Measurements from ENCODE around the gene MFN2.
A peak's percentile ranks its signal among the peaks of the same experiment; 100 is the strongest.

The MFN2 gene

GRCh38 chr1:11979851-11980675, at the start of gene MFN2 (continued):
- TF ChIP-seq, protein P1, sequence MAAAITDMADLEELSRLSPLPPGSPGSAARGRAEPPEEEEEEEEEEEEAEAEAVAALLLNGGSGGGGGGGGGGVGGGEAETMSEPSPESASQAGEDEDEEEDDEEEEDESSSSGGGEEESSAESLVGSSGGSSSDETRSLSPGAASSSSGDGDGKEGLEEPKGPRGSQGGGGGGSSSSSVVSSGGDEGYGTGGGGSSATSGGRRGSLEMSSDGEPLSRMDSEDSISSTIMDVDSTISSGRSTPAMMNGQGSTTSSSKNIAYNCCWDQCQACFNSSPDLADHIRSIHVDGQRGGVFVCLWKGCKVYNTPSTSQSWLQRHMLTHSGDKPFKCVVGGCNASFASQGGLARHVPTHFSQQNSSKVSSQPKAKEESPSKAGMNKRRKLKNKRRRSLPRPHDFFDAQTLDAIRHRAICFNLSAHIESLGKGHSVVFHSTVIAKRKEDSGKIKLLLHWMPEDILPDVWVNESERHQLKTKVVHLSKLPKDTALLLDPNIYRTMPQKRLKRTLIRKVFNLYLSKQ (tag by site-specific recombination; IDR thresholded peaks at IDR 0.05; ENCODE audit: borderline replicate concordance) = no peak
- TF ChIP-seq, protein P2, sequence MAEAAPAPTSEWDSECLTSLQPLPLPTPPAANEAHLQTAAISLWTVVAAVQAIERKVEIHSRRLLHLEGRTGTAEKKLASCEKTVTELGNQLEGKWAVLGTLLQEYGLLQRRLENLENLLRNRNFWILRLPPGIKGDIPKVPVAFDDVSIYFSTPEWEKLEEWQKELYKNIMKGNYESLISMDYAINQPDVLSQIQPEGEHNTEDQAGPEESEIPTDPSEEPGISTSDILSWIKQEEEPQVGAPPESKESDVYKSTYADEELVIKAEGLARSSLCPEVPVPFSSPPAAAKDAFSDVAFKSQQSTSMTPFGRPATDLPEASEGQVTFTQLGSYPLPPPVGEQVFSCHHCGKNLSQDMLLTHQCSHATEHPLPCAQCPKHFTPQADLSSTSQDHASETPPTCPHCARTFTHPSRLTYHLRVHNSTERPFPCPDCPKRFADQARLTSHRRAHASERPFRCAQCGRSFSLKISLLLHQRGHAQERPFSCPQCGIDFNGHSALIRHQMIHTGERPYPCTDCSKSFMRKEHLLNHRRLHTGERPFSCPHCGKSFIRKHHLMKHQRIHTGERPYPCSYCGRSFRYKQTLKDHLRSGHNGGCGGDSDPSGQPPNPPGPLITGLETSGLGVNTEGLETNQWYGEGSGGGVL (tag by site-specific recombination; IDR thresholded peaks at IDR 0.05) = 0 out of 2 replicates have a peak, but pooled peaks have one; percentile 29
- TF ChIP-seq ZSCAN23 (tag by site-specific recombination; IDR thresholded peaks at IDR 0.05) (no peak), ZNF768 (tag by site-specific recombination; IDR thresholded peaks at IDR 0.05) (no peak), ZFP41 (tag by site-specific recombination; IDR thresholded peaks at IDR 0.05; ENCODE audit: borderline replicate concordance) (no peak), ZNF658 (tag by site-specific recombination; IDR thresholded peaks at IDR 0.05) (no peak), MEIS1 (CRISPR knock-in tag; IDR thresholded peaks at IDR 0.05; ENCODE audit: borderline replicate concordance) (no peak), ZNF548 (tag by site-specific recombination; IDR thresholded peaks at IDR 0.05) (no peak), ZNF341 (tag by site-specific recombination; IDR thresholded peaks at IDR 0.05; ENCODE audit: low read depth) (peak; percentile 59; the same call in 1 of the 2 replicates), ZSCAN18 (tag by site-specific recombination; IDR thresholded peaks at IDR 0.05) (no peak), ZNF677 (tag by site-specific recombination; IDR thresholded peaks at IDR 0.05) (no peak), ZNF112 (tag by site-specific recombination; IDR thresholded peaks at IDR 0.05) (no peak), ZNF600 (tag by site-specific recombination; IDR thresholded peaks at IDR 0.05) (peak; percentile 84), MYNN (tag by site-specific recombination; IDR thresholded peaks at IDR 0.05; ENCODE audit: borderline replicate concordance) (no peak), PRDM4 (tag by site-specific recombination; IDR thresholded peaks at IDR 0.05) (no peak), CTCF (tag by site-specific recombination; IDR thresholded peaks at IDR 0.05) (no peak), ZNF837 (tag by site-specific recombination; IDR thresholded peaks at IDR 0.05) (no peak), ZNF544 (tag by site-specific recombination; IDR thresholded peaks at IDR 0.05) (no peak), ZNF394 (tag by site-specific recombination; IDR thresholded peaks at IDR 0.05; ENCODE audit: borderline replicate concordance) (peak; percentile 46; the same call in 1 of the 2 replicates), ZNF518A (tag by site-specific recombination; conservative IDR thresholded peaks at IDR 0.05; ENCODE audit: low read depth) (0 out of 2 replicates have a peak, but pooled peaks have one; percentile 23)
- TF ChIP-seq, protein P3, sequence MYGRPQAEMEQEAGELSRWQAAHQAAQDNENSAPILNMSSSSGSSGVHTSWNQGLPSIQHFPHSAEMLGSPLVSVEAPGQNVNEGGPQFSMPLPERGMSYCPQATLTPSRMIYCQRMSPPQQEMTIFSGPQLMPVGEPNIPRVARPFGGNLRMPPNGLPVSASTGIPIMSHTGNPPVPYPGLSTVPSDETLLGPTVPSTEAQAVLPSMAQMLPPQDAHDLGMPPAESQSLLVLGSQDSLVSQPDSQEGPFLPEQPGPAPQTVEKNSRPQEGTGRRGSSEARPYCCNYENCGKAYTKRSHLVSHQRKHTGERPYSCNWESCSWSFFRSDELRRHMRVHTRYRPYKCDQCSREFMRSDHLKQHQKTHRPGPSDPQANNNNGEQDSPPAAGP (tag by site-specific recombination; IDR thresholded peaks at IDR 0.05) = peak; percentile 77
